Inflammatory macrophage treated with lipopolysaccharide for 4 hours (primary cell): ENCODE measurements around the gene WBP2NL.

ENCODE experiments used
- DNase-seq: peaks from one replicate; pipeline ENCODE4 v3.0.0-alpha.2; 2020

WBP2NL gene

GRCh38 chr22:41979423-41980250 is 19.0 kb upstream of the WBP2NL start:
- no peak for DNase-seq

- peak; percentile 61 for DNase-seq
Measured at GRCh38 chr22:41982865-41983264, 15.7 kb upstream of the WBP2NL start.

- peak; percentile 73 for DNase-seq
Measured at GRCh38 chr22:41983513-41984405, 14.8 kb upstream of the WBP2NL start.

- DNase-seq, result no peak
Measured at GRCh38 chr22:41987276-41987675, 11.3 kb upstream of the WBP2NL start.

GRCh38 chr22:41989246-41989645 is 9.3 kb upstream of the WBP2NL start:
- DNase-seq, result no peak

- no peak for DNase-seq
Measured at GRCh38 chr22:41991111-41991510, 7.5 kb upstream of the WBP2NL start.

GRCh38 chr22:41992496-41992895 is 6.1 kb upstream of the WBP2NL start:
- no peak for DNase-seq

GRCh38 chr22:41995211-41995610 is 3.4 kb upstream of the WBP2NL start:
- no peak for DNase-seq

- DNase-seq, result no peak
Measured at GRCh38 chr22:41996826-41997225, 1.8 kb upstream of the WBP2NL start.

- no peak for DNase-seq
Measured at GRCh38 chr22:42000466-42000865, 1.9 kb downstream of the WBP2NL start.

GRCh38 chr22:42001121-42001520 is 2.5 kb downstream of the WBP2NL start:
- DNase-seq, result peak; percentile 21

GRCh38 chr22:42001706-42002105 is 3.1 kb downstream of the WBP2NL start:
- no peak for DNase-seq

- DNase-seq, result no peak
Measured at GRCh38 chr22:42007922-42008321, 9.3 kb downstream of the WBP2NL start.

GRCh38 chr22:42010778-42011177 is 12.2 kb downstream of the WBP2NL start:
- DNase-seq, result no peak

GRCh38 chr22:42013385-42013784 is 14.8 kb downstream of the WBP2NL start:
- DNase-seq, result no peak

GRCh38 chr22:42016111-42016510 is 17.5 kb downstream of the WBP2NL start:
- no peak for DNase-seq

- no peak for DNase-seq
Measured at GRCh38 chr22:42018224-42018623, 19.6 kb downstream of the WBP2NL start.

- no peak for DNase-seq
Measured at GRCh38 chr22:42021571-42021970, 23.0 kb downstream of the WBP2NL start.

GRCh38 chr22:42022162-42022847 is 23.7 kb downstream of the WBP2NL start:
- DNase-seq, result peak; percentile 30

GRCh38 chr22:42025421-42025820 is 26.8 kb downstream of the WBP2NL start:
- no peak for DNase-seq

- no peak for DNase-seq
Measured at GRCh38 chr22:42026705-42027104, 28.1 kb downstream of the WBP2NL start.

GRCh38 chr22:42033263-42034181 is 34.9 kb downstream of the WBP2NL start:
- DNase-seq, result no peak
